Activated naive CD4-positive, alpha-beta T cell treated with anti-CD3 and anti-CD28 coated beads, Interleukin-2, amount 50 U/mL, for 72 hours (primary cell): ENCODE data around the gene NATD1. TPM values are rescaled to one million over a fixed set of nuclear protein-coding genes. Genes with fewer than 3 reads are reported as not detected.
A peak's percentile ranks its signal among the peaks of the same experiment; 100 is the strongest.
"Not testable (repeated sequence)": the region's sequence is repeated elsewhere in the genome, so short reads cannot be mapped to it uniquely, and the experiment has no call there.

ENCODE experiments used
- ATAC-seq, 2 donors: fragments of 150-1000 bp; cut with Tn5 transposase; 2 replicates each; pipeline ENCODE4 v1.10.0; 2021; ENCODE audit warnings: mild to moderate bottlenecking in 2 of 2, moderate library complexity in 2 of 2
- DNase-seq, 2 donors: peaks; one replicate each; pipeline ENCODE4 v3.0.0; 2021 to 2022; ENCODE audit warnings: low spot score in 2 of 2
- H3K27ac Mint-ChIP-seq, 2 donors: one replicate each; pipeline ENCODE4 v1.8.0; 2022; ENCODE audit warnings: mild to moderate bottlenecking in 2 of 2, mixed read lengths in 2 of 2
- H3K36me3 Mint-ChIP-seq, 2 donors: one replicate each; pipeline ENCODE4 v1.8.0; 2022; ENCODE audit warnings: mixed read lengths in 2 of 2
- H3K9me3 Mint-ChIP-seq, 2 donors: one replicate each; pipeline ENCODE4 v1.8.0; 2022; ENCODE audit warnings: mixed read lengths in 2 of 2
- total RNA-seq, 2 donors: library from RNA; stranded (reverse); gene quantifications; one replicate each; pipeline ENCODE4 v1.2.3, GENCODE V29; 2022

Gene NATD1
- total RNA-seq, 2 donors from 2014 or later = 2.6 to 2.9 TPM

- ATAC-seq = no peak
- Mint-ChIP-seq H3K36me3 (peaks cover 0 to 22% of the 10 kb centered on the region in 2 donors), H3K27ac (no peak overlapping the region)
Observed at GRCh38 chr17:21199311-21199710, 53.9 kb downstream of the NATD1 start.

GRCh38 chr17:21198411-21198810, 54.8 kb downstream of the NATD1 start:
- Mint-ChIP-seq H3K27ac (no peak overlapping the region), H3K9me3 (no peaks in the 10 kb centered on the region)
- no peak for ATAC-seq

More at GRCh38 chr17:21199311-21199710, 53.9 kb downstream of the NATD1 start:
- no peaks in the 10 kb centered on the region for H3K9me3 Mint-ChIP-seq
- no peak for DNase-seq

DNA sequence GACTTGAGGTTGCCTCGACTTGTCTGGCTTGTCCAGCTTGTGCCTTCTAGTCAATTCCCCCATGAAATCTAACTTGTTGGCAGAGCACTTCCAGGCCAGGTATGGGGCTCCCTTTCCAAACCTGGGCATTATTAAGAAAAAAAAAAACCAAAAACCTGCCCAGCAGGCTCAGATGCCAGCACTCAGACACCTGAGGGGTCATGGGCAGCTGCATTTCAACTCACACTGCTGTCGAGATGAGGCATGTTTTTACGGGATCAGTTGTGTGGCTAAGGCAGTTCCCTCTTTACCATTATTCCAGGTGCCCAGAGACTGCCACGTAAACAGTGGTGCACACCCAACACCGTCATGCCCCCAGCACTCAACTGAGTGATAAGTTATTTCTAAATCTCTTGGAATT, 57.1 kb downstream of the NATD1 start:
- H3K9me3 Mint-ChIP-seq = no peaks in the 10 kb centered on the region
- peaks cover 0 to 22% of the 10 kb centered on the region in 2 donors for H3K36me3 Mint-ChIP-seq
- DNase-seq (no peak), ATAC-seq (no peak)
- H3K27ac Mint-ChIP-seq = peak overlapping the region in 1 of 2 donors; percentile 41

More at GRCh38 chr17:21198411-21198810, 54.8 kb downstream of the NATD1 start:
- no peak for DNase-seq
- H3K36me3 Mint-ChIP-seq = peaks cover 0 to 22% of the 10 kb centered on the region in 2 donors

- H3K9me3 Mint-ChIP-seq = no peaks in the 10 kb centered on the region
- no peak for DNase-seq
- H3K36me3 Mint-ChIP-seq = peaks cover 0 to 22% of the 10 kb centered on the region in 2 donors
- no peak for ATAC-seq
- H3K27ac Mint-ChIP-seq = peak overlapping the region in 1 of 2 donors; percentile 10
Observed at GRCh38 chr17:21194703-21195102, 58.5 kb downstream of the NATD1 start.

DNA sequence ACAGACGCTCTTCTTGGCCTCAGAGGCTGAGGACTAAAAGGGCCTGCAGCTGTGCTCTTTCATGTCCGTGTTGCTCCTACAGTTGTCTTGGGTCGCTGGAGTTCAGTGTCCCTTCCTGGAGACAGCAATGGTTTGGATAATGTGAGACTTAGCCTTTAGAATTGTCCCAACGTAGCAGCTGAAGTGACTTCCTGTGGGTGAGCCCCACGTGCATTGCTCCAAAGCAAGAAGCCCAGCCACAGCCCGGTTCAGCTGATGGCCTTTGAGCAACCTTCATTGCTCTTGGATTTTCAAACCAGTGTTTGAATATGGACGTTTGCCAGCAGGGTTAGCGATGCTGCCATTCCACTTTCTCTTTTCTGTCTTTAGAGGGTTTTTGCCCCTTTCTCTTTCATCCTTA, 59.0 kb downstream of the NATD1 start:
- no peaks in the 10 kb centered on the region for H3K9me3 Mint-ChIP-seq
- ATAC-seq = no peak
- H3K27ac Mint-ChIP-seq = peak overlapping the region in 1 of 2 donors; percentile 10

GRCh38 chr17:21193031-21193430, 60.2 kb downstream of the NATD1 start:
- DNase-seq (no peak), ATAC-seq (peak; percentile 62 to 76)
- Mint-ChIP-seq H3K27ac (peak overlapping the region in 1 of 2 donors; percentile 86), H3K9me3 (no peaks in the 10 kb centered on the region), H3K36me3 (peaks cover 0 to 15% of the 10 kb centered on the region in 2 donors)

More for the DNA sequence above, 59.0 kb downstream of the NATD1 start:
- no peak for DNase-seq
- peaks cover 0 to 22% of the 10 kb centered on the region in 2 donors for H3K36me3 Mint-ChIP-seq

- DNase-seq, H3K36me3 Mint-ChIP-seq, ATAC-seq, H3K9me3 Mint-ChIP-seq: not testable (repeated sequence)
- H3K27ac Mint-ChIP-seq = peak overlapping the region in 1 of 2 donors; percentile 72
Observed at GRCh38 chr17:21192414-21192813, 60.8 kb downstream of the NATD1 start.

DNA sequence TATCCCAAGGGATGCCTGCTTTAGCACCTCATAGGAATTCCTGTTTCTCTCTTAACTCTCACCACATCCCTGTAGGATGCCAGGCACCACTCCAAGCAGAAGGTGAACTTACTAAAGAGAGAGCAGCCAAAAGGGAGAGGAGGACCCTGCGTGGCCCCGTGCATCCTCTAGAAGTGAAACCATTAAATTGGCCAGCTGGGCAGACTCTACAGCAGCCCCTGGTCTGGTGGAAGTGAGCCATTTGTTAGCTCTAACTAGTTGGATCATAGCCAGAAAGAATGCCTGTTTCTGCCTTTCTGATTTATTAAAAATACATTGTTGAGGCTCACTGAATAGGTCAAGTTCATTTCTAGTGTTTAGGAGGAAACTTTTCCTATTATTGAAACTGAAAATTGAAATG, 61.5 kb downstream of the NATD1 start:
- DNase-seq (no peak), ATAC-seq (no peak)
- no peaks in the 10 kb centered on the region for H3K9me3 Mint-ChIP-seq
- no peak overlapping the region for H3K27ac Mint-ChIP-seq
- H3K36me3 Mint-ChIP-seq = peaks cover 0 to 2% of the 10 kb centered on the region in 2 donors

GRCh38 chr17:21190078-21190477, 63.1 kb downstream of the NATD1 start:
- H3K9me3 Mint-ChIP-seq = no peaks in the 10 kb centered on the region
- no peaks in the 10 kb centered on the region for H3K36me3 Mint-ChIP-seq
- peak overlapping the region in 1 of 2 donors; percentile 4 for H3K27ac Mint-ChIP-seq
- DNase-seq (no peak), ATAC-seq (no peak)

DNA sequence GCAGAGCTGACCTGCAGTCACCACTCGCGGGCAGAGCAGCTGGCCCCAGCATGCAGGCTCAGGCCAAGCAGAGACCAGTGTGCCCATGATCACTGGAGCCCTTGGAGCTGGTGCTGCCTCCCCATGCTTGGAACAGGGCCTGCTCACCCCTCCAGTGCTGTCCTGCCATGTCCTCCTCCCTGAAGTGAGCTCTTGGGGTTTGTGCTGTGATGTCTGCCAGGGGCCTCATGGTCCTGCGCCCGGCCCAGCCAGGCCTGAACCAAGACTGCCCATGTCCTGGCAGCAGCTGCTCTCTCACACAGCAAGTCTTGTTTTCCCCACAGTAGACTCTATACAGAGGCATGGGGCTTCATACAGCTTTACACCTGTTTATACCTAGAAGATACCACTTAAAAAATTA, 63.8 kb downstream of the NATD1 start:
- Mint-ChIP-seq H3K9me3 (no peaks in the 10 kb centered on the region), H3K27ac (no peak overlapping the region), H3K36me3 (no peaks in the 10 kb centered on the region)
- no peak for DNase-seq
- no peak for ATAC-seq

Other genes starting within 250 kb of the NATD1 start
- gene USP22, start 210.4 kb downstream of the NATD1 start, total RNA-seq = 100 to 1,000 TPM; 146 to 180 TPM
- gene DHRS7B, start 126.4 kb downstream of the NATD1 start, total RNA-seq = 10 to 100 TPM; 15.8 to 16.5 TPM
- 10 to 100 TPM; 21.9 to 23.6 TPM for gene TMEM11, start 39.2 kb downstream of the NATD1 start, total RNA-seq
- 100 to 1,000 TPM; 101 to 130 TPM for gene MAP2K3, start 31.3 kb upstream of the NATD1 start, total RNA-seq
- gene KCNJ12, start 122.9 kb upstream of the NATD1 start, total RNA-seq = not detected